GM04504 (cell line): ENCODE data around the gene TMA7B.
A peak's percentile ranks its signal among the peaks of the same experiment; 100 is the strongest.

ENCODE experiments used
- DNase-seq: peaks from one replicate; pipeline ENCODE4 v3.0.0-alpha.2; 2012; ENCODE audit warnings: low read depth

Gene TMA7B

DNA sequence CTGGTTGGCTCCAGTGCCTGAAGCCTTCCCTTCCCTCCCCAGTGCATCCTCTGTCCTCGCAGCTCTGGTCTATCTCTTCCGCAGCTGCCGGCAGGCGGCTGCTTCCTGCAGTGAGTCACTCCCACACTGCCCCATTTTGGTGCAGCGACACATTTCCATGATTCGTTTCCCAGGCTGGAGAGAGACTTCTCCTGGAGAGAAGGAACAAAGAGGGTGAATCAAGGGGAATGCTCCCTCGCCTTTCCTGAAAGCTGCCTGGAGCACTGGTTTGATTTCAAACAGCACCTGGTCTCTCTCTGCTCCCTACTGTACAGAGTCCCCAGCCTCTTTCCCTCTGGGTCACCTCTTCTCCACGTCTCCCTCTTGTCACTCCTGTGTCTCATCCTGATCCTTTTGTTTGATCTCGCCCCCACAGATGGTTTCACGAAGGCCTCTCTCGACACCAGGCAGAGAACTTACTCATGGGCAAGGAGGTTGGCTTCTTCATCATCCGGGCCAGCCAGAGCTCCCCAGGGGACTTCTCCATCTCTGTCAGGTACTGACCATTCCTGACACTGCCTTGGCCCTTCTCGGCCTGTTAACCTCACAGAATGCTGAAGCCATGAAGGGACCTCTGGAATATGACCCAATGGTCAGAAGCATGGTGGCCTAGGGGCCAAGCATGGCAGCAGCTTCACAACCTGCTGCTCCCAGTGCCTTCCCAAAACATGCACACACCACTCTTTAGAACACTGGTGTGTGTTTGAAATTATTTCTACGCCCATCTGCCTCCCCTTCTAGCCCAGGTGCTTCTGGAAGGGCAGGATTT lies at the start of gene TMA7B:
TMA7B (plus strand) TSS at position 758 of the 808 bp plus-strand sequence. CDS start 3,978 bp downstream, outside the sequence.
- DNase-seq, result no peak

DNA sequence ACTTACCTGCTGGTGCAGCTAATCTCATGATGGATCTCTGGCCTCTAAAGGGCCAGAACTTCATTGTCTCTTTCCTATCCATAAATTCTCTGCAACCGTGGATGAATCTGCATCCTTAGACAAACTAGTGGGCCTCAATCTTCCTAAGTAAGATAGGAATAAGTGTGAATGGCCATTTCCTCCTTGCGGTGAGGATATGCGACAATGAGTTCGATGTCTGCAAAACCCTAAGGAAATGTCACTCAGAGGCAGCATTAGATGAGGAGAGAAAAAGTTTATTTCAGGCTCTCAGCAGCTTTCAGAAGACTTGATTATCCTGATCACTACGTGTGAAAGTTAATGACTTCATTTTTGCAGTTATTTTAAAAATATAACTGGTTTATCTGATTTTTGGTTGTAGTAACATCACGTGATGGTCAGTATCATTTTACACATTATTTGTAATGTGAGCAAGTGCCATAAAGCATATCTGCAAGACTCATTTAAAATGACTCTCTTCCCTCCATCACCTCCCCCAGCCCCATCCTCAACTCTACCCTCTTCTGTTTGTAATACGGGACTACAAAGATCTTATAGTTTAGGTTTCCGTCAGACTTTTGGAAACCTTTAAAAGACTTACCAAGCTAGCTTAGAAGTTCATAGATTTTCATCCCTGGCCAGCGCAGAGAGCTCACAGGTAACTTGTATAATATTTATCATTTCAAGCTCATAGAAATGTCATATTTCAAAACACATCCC lies 49.2 kb upstream of the TMA7B start:
- DNase-seq, result no peak

DNA sequence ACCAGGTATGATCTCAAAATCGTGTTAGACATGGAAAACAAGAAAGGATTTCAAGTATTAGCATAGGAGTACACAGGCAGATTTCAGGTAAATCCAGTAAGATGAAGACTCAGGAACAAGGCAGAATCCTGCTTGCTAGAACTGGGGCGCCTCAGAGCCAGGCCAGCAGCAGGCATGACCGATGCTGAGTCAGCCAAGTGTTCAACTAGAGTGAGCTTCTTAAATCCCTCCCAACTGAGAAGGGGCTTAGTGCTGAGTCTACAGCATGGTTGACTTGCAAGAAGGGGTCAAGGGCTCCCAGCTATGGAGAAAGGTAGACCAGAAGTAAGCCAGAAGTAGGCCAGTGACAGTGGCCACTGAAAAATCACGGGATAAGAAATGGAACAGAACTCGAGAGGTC lies 46.9 kb upstream of the TMA7B start:
- no peak for DNase-seq

DNA sequence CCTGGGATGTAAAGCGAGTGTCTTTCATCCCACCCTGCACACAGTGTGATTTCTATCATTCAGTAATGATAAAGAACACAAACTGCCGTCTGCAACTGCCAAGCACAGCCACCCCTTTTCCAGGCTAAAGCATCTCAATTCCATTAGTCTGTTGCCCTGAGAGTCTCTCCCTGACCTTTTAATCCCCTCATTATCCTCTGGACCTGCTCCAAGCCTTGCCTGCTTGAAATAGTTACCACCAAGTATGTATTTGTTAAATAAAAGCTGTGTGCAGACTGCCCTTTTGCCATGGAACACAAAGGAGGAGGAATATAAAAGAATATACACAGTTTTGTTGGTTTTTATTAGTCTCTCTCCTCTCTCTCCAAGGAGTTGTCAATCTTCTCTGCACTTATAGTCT lies 46.3 kb upstream of the TMA7B start:
- DNase-seq, result no peak

DNA sequence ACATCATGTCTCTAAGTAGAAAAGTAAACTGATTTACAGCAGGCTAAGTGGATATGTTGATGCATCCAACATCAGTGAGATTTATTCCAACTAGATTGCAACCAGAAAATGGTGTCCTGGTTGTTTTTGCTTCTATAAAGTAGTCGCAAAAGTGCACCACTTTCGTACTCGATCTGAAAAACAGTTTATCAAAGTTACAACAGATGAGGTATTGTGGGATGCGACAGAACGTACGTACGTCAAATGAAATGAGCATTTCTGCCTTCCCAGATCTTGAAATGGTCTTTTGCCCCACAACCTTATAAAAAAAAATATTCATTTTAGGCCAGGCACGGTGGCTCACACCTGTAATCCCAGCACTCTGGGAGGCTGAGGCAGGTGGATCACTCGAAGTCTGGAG lies 45.6 kb upstream of the TMA7B start:
- DNase-seq, result no peak

DNA sequence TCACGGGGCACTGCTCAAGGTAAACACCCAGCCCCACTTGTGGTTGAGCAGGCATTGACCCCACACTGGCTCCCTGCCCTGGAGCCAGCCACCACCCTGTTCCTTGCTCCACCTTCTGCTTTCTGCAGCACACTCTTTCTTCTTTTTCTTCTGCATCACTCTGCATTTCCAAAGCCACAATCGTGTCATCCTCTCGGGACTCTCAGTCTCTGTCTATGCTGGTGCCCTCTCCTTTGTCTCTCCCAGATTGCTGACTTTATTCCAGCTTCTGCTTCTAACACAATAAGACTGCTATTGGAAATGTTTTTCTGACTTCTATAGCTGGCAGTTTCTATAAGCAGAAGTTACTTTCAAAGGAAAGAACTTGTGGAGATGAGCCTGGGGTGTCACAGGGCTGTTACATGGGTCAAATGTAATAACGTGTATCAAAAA lies 44.9 kb upstream of the TMA7B start:
- no peak for DNase-seq

DNA sequence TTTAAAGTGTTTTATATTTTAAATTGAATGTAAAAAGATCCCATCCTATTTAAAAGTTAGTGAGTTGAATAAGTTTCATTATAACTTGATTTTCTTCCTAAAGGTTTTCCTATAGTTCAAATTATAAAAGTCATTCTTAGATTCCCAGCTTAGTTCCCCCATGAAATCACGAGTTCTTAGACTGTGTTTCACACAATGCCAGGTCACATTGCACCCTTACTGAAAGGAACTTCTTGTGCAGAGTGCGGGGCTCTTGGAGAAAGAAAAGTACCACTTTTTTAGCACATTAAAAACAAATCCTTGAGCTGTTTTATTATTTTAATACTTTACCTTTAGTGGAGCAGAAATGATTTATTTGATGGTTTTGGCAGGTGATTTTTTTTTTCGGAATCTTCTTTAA lies 43.7 kb upstream of the TMA7B start:
- no peak for DNase-seq

DNA sequence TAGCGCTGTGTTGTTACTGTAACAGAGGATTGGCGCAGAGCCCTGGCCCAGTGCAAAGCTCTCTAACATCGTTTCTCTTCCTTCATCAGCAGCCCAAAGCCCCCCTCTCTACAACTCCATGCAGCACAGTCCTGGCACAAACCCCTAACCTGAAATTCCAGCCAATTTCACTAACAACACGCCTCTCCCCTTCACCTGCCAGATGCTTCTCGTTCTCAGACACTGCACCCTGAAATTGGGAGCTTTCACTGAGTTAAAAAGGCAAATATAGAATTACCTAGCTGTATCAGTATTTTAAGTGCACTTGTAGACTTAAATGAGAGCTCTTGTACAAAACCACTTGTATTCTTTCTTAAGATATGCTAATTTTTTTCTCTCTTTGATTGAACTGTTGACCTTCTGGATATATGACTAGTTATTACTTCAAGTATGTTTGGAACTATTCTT lies 43.0 kb upstream of the TMA7B start:
- no peak for DNase-seq

DNA sequence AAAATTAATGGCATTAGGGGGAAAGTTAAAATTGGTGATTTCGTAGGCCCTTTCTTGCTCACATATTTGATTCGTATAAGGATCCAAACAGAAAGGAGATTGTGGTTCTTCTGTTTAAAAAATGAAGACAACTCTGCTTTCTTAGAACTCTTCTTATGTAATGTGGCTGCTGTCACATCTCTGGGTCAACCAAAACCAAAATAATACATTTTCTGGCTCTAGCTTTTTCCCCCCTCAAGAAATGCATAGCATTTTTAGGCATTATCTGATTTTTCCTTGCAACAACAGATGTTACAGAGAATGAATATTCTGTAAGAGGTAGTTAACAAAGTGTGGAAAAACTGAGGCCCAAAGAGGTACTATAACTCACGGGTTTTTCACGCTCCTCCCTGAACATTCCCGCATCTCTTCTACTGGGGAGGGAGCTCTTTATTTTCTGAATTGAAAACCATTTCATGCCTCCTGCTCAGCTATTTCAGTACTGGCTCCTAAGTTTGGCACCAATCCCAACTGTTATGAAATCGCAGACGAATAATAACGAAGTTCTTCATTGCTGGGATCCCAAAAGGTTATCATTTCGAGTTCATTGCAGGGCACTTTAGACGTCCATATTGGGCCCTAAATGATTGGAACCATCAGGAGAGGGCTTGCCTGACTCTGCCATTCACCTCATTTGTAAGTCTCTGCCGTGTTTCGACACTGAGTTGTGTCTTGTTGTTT lies 42.3 kb upstream of the TMA7B start:
- peak; percentile 10 for DNase-seq

DNA sequence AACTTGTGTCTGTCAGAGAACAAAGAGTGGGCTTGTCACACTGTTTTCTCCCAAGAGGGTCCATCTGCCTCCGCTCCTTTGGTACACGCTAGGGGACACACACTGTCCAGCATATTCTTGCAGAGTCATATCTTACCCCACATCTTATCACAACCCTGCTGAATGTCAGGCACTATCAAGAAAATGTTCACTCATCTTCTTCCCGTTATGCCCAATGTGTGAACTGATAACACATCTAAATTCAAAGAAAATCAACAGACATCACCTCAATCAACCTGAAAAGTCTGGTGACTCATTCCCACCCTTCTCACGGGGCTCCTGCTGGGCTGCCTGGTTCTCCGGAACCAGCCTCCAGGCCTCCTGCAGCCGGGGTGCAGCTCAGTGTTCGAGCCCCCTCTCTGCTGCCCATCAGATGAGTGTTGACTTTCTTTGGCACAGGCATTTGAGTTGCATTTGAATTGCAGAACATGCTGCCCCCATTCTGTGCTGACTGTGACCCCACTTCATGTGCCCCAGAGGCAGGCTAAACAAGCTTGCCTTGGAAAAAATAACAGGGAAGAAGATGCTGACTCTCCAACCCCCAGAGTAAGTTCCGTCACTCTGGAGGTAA lies 40.0 kb upstream of the TMA7B start:
- no peak for DNase-seq

DNA sequence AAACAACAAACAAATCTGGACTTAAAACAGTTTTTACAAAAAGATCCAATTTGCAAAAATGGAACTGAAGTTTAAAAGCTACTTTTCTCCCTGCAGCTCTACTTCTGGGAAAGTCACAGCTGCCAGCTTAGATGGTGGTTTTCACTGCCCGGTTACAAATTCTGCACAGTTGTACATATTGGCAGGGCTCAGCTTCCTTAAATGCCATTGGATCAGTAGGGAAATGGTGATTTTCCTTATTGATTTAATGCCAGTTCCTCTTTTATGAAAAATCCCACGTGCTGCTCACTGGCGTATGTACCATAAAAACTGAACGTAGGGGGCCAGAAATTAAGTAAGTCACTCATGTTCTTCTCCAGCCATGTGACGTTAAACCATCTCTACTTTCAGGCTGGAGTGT lies 36.5 kb upstream of the TMA7B start:
- no peak for DNase-seq

DNA sequence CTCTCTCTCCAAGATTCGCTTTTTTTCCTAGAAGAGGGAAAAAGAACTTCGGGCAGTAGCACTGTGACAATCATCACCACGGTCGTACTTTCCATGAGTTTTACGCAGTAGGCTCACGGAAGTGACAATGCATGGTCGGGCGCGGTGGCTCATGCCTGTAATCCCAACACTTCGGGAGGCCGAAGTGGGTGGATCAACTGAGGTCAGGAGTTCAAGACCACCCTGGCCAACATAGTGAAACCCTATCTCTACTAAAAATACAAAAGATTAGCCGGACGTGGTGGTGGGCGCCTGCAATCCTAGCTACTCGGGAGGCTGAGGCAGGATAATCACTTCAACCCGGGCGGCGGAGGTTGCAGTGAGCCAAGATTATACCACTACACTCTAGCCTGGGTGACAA lies 35.9 kb upstream of the TMA7B start:
- no peak for DNase-seq

DNA sequence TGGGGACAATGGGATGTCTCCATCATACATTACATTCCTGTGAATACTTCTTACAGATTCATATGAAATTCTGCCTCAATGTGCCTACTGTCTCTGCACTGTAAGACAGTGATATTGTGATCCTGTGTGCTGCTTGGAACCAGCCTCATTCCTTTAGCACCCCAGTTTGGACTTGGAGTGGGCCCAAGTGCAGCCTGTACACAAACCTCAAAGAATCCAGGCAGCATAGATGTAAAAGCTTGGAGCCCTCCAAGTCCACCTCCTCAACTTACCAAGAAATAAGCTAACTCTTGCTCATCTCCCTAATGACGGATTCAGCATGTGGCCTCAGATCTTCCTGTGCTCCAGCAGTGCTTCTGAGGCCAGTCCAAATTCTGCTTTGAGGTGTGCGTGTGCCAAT lies 34.9 kb upstream of the TMA7B start:
- no peak for DNase-seq

DNA sequence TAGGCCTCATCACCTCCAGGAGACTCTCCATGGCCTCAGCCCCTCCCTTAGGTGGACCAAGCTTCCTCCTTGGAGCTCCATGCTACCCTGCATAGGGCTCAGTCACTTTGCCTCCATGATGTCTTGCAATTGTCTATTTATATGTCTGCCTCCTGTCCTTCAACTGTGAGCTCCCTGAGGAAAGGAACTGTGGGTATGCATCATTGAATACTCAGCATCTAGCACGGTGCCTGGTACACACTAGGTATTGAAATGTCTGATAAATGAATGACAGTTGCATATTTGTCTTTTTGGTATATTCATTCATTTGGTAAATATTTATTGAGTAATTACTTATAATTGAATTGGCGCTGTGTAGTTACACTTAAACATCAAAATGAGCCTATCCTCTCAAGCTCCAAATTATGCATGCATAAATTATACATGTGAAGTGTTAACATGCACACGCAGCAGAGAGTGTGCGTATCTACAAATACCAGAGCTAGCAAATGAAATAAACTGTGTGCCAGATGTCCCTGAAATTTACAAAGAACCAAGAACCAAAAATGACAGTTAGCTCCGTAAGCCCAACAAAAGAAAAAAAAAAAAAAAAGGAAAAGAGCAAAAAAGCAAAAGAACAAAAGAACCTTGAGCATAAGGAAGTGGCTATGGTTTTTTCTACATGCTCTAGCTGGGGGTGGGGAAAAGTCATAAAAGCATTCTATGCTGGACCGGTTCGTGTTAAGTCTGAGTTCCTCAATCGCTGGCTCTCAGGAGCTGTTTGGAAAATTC lies 34.1 kb upstream of the TMA7B start:
- DNase-seq, result no peak

DNA sequence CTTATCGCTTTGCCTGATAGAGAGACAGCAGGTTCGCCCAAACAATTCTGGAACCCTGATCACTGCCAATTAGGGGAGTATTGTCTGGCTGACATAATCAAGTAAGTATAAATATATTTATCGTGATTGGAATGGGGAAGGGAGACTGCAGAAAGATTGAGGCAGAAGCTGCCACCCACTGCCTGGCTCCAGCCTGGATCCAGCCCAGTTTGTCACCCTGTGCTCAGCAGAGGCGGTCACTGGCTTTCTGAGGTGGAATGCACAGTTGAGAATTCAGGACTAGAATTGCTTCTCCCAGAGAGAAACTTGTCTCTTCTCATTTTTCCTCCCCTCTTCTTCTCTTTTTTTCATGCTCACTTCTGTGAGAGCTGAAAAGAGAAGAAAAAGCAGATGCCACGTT lies 33.4 kb upstream of the TMA7B start:
- DNase-seq, result no peak

DNA sequence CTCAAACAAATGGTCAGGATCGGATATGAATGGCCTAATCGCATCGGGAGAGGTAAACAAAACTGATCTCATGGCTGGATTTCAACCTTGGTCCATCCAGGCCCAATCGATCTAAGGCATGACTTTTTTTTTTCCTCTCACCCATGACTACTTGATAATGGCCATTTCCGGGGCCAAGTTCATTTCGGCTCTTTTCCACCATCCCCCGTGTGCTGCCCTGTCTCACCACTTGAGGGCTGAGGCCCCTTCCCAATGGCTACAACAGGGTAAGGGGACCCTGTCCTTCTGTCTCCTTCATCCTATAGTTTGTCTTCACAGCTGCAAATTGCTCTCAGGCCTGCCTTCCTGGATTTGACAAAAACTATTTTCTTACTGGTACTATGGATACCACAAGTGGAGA lies 32.7 kb upstream of the TMA7B start:
- no peak for DNase-seq

DNA sequence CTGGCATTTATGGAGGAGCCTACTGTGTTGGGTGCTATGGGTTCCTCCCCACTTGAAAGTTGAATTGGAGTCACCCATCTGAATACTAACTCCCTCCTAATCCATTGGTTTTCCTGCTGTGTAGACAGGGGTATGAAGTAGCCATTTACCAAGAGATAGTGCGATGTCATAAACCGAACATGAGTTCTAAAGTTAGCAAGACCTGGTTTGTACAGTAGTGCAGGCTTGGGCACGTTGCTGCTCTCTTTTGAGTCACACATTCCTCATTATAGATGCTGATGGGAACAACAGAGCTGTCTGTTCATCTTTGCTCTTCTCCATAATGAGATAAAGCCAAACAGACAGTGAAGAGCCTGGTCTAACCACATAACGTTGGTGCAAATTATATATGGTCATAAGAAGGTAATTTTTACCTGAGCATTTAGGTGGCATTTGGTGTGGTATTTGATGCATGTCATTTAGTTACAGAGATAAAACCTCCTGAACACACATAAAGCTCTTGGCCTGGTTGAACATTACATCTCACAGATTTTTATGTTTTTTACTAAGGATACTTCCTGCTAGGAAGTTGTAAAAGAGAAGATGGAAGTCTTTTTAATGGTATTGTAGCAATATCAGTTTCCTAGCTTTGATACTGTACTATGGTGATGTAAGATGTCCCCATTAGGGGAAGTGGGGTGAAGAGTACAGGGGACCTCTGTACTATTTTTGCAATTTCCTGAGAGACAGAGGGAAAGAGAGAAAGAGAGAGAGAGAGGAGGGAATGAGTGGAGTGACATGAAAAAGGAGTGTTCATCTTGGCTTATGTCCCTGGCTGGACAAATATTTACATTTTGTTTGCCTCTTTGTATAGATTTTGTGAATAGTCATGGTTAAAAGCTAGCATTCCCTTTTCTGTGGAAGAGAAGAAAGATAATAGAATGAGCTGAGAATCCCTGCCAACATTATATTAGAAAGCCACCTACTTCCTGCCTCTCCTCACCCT lies 31.4 kb upstream of the TMA7B start:
- no peak for DNase-seq

DNA sequence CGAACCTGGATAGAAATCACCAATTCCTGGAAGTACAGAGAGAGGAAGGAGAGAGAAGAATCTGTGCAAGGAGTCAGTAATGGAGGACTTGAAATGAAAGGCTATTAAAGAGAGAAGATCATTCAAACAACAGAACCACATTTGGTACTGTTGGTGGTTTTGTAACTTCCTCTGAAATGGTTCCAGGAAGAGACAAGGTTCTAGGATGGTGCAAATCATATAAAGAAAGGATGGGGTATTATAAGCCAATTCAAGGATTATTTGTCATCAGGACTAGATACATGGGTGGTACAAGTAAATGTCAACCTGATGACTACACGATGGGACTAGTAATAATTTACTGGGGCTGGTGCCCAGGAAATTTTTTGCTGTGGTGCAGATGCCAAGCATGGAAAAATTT lies 28.9 kb upstream of the TMA7B start:
- no peak for DNase-seq

DNA sequence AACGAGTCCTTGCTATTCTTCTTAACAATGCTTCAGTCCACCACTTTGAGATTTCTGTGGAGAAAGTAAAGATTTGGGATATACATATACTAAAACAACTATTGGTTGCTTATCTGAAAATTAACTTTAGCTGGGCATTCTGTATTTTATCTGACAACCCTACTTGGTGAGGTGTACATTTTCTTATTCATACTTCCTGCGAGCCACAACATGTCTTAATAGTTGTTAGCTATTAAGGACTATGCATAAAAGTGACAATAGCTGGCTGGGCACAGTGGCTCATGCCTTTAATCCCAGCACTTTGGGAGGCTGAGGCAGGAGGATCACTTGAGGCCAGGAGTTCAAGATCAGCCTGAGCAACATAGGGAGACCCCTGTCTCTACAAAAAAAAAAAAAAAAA lies 28.0 kb upstream of the TMA7B start:
- no peak for DNase-seq

DNA sequence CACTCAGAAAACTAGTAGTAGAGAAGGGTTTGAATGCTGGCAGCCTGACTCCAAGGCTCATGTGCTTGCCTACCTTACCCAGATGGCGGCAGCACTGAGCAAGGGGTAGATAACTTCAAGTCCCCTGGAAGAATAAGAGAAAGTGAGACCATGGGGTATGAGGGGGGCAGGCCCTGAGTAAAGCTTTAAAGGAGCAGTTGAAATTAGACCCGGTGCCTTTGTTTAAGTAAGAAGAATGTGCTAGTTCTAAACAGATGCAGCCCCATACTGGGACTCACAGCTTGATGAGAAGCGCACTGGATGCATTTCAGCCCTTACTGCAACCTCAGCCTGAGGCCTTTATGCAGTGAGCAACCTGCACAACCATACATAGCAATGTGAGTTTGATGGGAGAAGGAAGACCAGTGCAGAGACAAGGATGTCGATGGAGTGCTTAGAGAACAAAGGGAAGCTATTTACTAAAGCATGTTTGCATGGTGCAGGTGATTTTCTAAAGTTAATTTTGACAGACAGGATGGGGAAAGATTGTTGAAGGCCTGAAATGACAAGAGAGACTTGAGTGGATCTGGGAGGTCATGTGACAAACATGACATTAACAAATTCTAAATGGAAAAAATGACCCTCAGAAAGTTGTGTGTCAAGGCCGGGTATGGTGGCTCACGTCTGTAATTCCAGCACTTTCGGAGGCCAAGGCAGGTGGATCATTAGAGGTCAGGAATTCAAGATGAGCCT lies 27.1 kb upstream of the TMA7B start:
- peak; percentile 0 for DNase-seq
